HG03175 (cell line): ENCODE results near the gene PRADC1.

Experiments
- ATAC-seq: cut with Tn5 transposase; IDR thresholded peaks from one replicate; pipeline ENCODE4 v1.9.1; 2021; ENCODE audit warnings: mild to moderate bottlenecking, moderate library complexity; ENCODE audit not compliant: unreplicated experiment

PRADC1 gene

GRCh38 chr2:73238149-73238548, 5.1 kb upstream of the PRADC1 start:
- ATAC-seq, result no peak

- no peak for ATAC-seq
Measured at GRCh38 chr2:73237168-73237567, 4.1 kb upstream of the PRADC1 start.

- no peak for ATAC-seq
Measured at GRCh38 chr2:73235315-73236028, 2.4 kb upstream of the PRADC1 start.

GRCh38 chr2:73233932-73234832, 1.1 kb upstream of the PRADC1 start, which contains the start of gene CCT7:
CCT7 (plus strand) TSS chr2:73234308; CDS start chr2:73234379, 71 bp downstream.
- ATAC-seq, result peak; percentile 64

- no peak for ATAC-seq
Measured at GRCh38 chr2:73232403-73233153, 461 bp downstream of the PRADC1 start.

- no peak for ATAC-seq
Measured at GRCh38 chr2:73228631-73229030, 4.4 kb downstream of the PRADC1 start.

- no peak for ATAC-seq
Measured at GRCh38 chr2:73227086-73227485, 6.0 kb downstream of the PRADC1 start.

- no peak for ATAC-seq
Measured at GRCh38 chr2:73225513-73226360, 7.3 kb downstream of the PRADC1 start.

- no peak for ATAC-seq
Measured at GRCh38 chr2:73223821-73224220, 9.2 kb downstream of the PRADC1 start.

GRCh38 chr2:73218298-73218697, 14.7 kb downstream of the PRADC1 start:
- ATAC-seq, result no peak

- ATAC-seq, result no peak
Measured at GRCh38 chr2:73217826-73218225, 15.2 kb downstream of the PRADC1 start.

- ATAC-seq, result no peak
Measured at GRCh38 chr2:73217160-73217559, 15.9 kb downstream of the PRADC1 start.

GRCh38 chr2:73215254-73215653, 17.8 kb downstream of the PRADC1 start:
- ATAC-seq, result no peak

- ATAC-seq, result peak; percentile 91
Measured at GRCh38 chr2:73214120-73215035, 18.7 kb downstream of the PRADC1 start, which contains the start of gene SMYD5. SMYD5 (plus strand) TSS chr2:73214245; CDS start chr2:73214267, 22 bp downstream.

GRCh38 chr2:73212448-73213176, 20.4 kb downstream of the PRADC1 start:
- peak; percentile 72 for ATAC-seq

GRCh38 chr2:73212098-73212447, 21.0 kb downstream of the PRADC1 start:
- ATAC-seq, result no peak

- ATAC-seq, result no peak
Measured at GRCh38 chr2:73210696-73211095, 22.3 kb downstream of the PRADC1 start.

GRCh38 chr2:73210019-73210418, 23.0 kb downstream of the PRADC1 start:
- no peak for ATAC-seq

GRCh38 chr2:73208258-73208657, 24.8 kb downstream of the PRADC1 start:
- ATAC-seq, result no peak
